Upper lobe of right lung (tissue), 1 donor: ENCODE data around the gene OR2T34. TPM values are rescaled to one million over a fixed set of nuclear protein-coding genes. Genes with fewer than 3 reads are reported as not detected.
"Not testable (repeated sequence)": the region's sequence is repeated elsewhere in the genome, so short reads cannot be mapped to it uniquely, and the experiment has no call there.

Experiments
- ATAC-seq: fragments of 200-7000 bp; cut with Tn5 transposase; one replicate; pipeline ENCODE4 v1.9.1; 2020; ENCODE audit warnings: mild to moderate bottlenecking, moderate library complexity
- DNase-seq: peaks from one replicate; pipeline ENCODE4 v3.0.0-alpha.2; 2020
- H3K27ac ChIP-seq: fragments of 200-600 bp; one replicate; pipeline ENCODE4 v1.8.0; 2022
- H3K27me3 ChIP-seq: fragments of 200-600 bp; one replicate; pipeline ENCODE4 v1.8.0; 2022; ENCODE audit warnings: mild to moderate bottlenecking
- H3K36me3 ChIP-seq: fragments of 200-600 bp; one replicate; pipeline ENCODE4 v1.8.0; 2022
- H3K4me1 ChIP-seq: fragments of 200-600 bp; one replicate; pipeline ENCODE4 v1.8.0; 2022
- H3K4me3 ChIP-seq: fragments of 200-600 bp; one replicate; pipeline ENCODE4 v1.8.0; 2022; ENCODE audit warnings: mild to moderate bottlenecking
- H3K9me3 ChIP-seq: fragments of 200-600 bp; one replicate; pipeline ENCODE4 v1.8.0; 2022
- CTCF ChIP-seq: fragments of 200-600 bp; IDR thresholded peaks from one replicate; pipeline ENCODE4 v1.8.0; 2022; ENCODE audit warnings: antibody characterized with exemption
- intact Hi-C: fragments of 100-400 bp; cut with DNase I; formaldehyde crosslinking; loops from one replicate; pipeline ENCODE4 v1.11.0; 2022
- long read RNA-seq: library from polyadenylated mRNA; unstranded; transcript quantifications from one replicate; pipeline ENCODE4 v2.0.0, GENCODE V29; 2021
- total RNA-seq: library from RNA; stranded (reverse); fragmentation: NEBNext Ultra II Directional; extraction: Animal tissue kit (Norgen Biotek cat#: 25700); gene quantifications from one replicate; pipeline ENCODE4 v1.2.1, GENCODE V29; 2021
- donor health status: DM: no; HTN: yes; CAD: no; lungs with severe emphysema.

Gene OR2T34
- not detected for total RNA-seq
- long read RNA-seq: 0 reads

GRCh38 chr1:248574657-248575056 is at the start of gene OR2T34:
TSS of gene OR2T34 (minus strand) at chr1:248574757. CDS start at chr1:248574757, 0 bp downstream.
- H3K9me3 ChIP-seq, H3K27ac ChIP-seq, H3K4me1 ChIP-seq, ATAC-seq, H3K27me3 ChIP-seq, DNase-seq, H3K4me3 ChIP-seq, H3K36me3 ChIP-seq, intact Hi-C loops: not testable (repeated sequence)

- Histone ChIP-seq H3K36me3 (no peaks in the 10 kb centered on the region), H3K4me1 (no peaks in the 10 kb centered on the region), H3K27me3 (no peaks in the 10 kb centered on the region), H3K9me3 (no peaks in the 10 kb centered on the region), H3K4me3 (no peak overlapping the region), H3K27ac (no peak overlapping the region)
- intact Hi-C loops: no loop called here
- no peak for DNase-seq
- peak; percentile 84 for ATAC-seq
- peak; percentile 64 for TF ChIP-seq CTCF
Observed at GRCh38 chr1:248622570-248623001, 48.0 kb upstream of the OR2T34 start.

- no peak for DNase-seq
- H3K4me1 ChIP-seq: no peaks in the 10 kb centered on the region
- no peaks in the 10 kb centered on the region for H3K27me3 ChIP-seq
- no peak overlapping the region for H3K27ac ChIP-seq
- TF ChIP-seq CTCF: no peak
- no peaks in the 10 kb centered on the region for H3K36me3 ChIP-seq
- intact Hi-C loops: no loop called here
- H3K9me3 ChIP-seq: no peaks in the 10 kb centered on the region
- H3K4me3 ChIP-seq: no peak overlapping the region
- no peak for ATAC-seq
Observed at GRCh38 chr1:248621770-248622169, 47.2 kb upstream of the OR2T34 start.

GRCh38 chr1:248618878-248619277 is 44.3 kb upstream of the OR2T34 start:
- no peaks in the 10 kb centered on the region for H3K9me3 ChIP-seq
- no peaks in the 10 kb centered on the region for H3K36me3 ChIP-seq
- H3K27ac ChIP-seq: no peak overlapping the region
- intact Hi-C loops: no loop called here
- DNase-seq (no peak), ATAC-seq (peak; percentile 73)
- no peaks in the 10 kb centered on the region for H3K4me1 ChIP-seq
- TF ChIP-seq CTCF: peak; percentile 71
- H3K27me3 ChIP-seq: no peaks in the 10 kb centered on the region
- no peak overlapping the region for H3K4me3 ChIP-seq

GRCh38 chr1:248618119-248618518 is 43.6 kb upstream of the OR2T34 start:
- DNase-seq (no peak), ATAC-seq (no peak)
- Histone ChIP-seq H3K36me3 (no peaks in the 10 kb centered on the region), H3K27ac (no peak overlapping the region), H3K27me3 (no peaks in the 10 kb centered on the region), H3K4me3 (no peak overlapping the region), H3K4me1 (no peaks in the 10 kb centered on the region), H3K9me3 (no peaks in the 10 kb centered on the region)
- intact Hi-C loops: no loop called here
- TF ChIP-seq CTCF: no peak

- Histone ChIP-seq H3K9me3 (no peaks in the 10 kb centered on the region), H3K27ac (no peak overlapping the region), H3K27me3 (no peaks in the 10 kb centered on the region), H3K4me3 (no peak overlapping the region), H3K36me3 (no peaks in the 10 kb centered on the region), H3K4me1 (no peaks in the 10 kb centered on the region)
- DNase-seq: no peak
- TF ChIP-seq CTCF: no peak
- intact Hi-C loops: no loop called here
- ATAC-seq: no peak
Observed at GRCh38 chr1:248613742-248614141, 39.2 kb upstream of the OR2T34 start.
